CD4-positive, CD25-positive, alpha-beta regulatory T cell (primary cell): ENCODE measurements around the gene TVP23A. TPM values are rescaled to one million over a fixed set of nuclear protein-coding genes. Genes with fewer than 3 reads are reported as not detected.
A peak's percentile ranks its signal among the peaks of the same experiment; 100 is the strongest.

ENCODE experiments used
- ATAC-seq, 2 donors: fragments of 150-1000 bp; cut with Tn5 transposase; one replicate each; pipeline ENCODE4 v1.10.0; 2021; ENCODE audit warnings: low read depth in 2 of 2, moderate number of reproducible peaks in 2 of 2, moderate library complexity in 1 of 2
- DNase-seq, 3 donors: peaks; one replicate each; pipeline versions ENCODE4 v3.0.0 to v3.0.0-alpha.2; 2012 to 2022; ENCODE audit warnings: mixed read lengths in 1 of 3
- H3K27ac ChIP-seq: one replicate; pipeline ENCODE4 v1.7.0; 2013; ENCODE audit warnings: mild to moderate bottlenecking, low read length; ENCODE audit not compliant: insufficient read depth, poor library complexity, severe bottlenecking
- H3K27me3 ChIP-seq: one replicate; pipeline ENCODE4 v1.7.0; 2013; ENCODE audit warnings: low read length; ENCODE audit not compliant: control insufficient read depth, insufficient read depth
- H3K36me3 ChIP-seq: one replicate; pipeline ENCODE4 v1.7.0; 2013; ENCODE audit warnings: mild to moderate bottlenecking, low read length, moderate library complexity; ENCODE audit not compliant: control insufficient read depth, insufficient read depth
- H3K4me1 ChIP-seq: 2 replicates; pipeline ENCODE4 v1.7.0; 2013; ENCODE audit warnings: mild to moderate bottlenecking, low read length; ENCODE audit not compliant: insufficient read depth, control insufficient read depth, poor library complexity, severe bottlenecking
- H3K4me3 ChIP-seq: one replicate; pipeline ENCODE4 v1.7.0; 2013; ENCODE audit warnings: low read depth, mild to moderate bottlenecking, low read length, moderate library complexity
- H3K9me3 ChIP-seq, 2 experiments: 1 replicate in 1 of 2; 2 replicates in 1 of 2; pipeline ENCODE4 v1.7.0; 2013; ENCODE audit warnings: low read length in 2 of 2, mild to moderate bottlenecking in 1 of 2, moderate library complexity in 1 of 2; ENCODE audit not compliant: control insufficient read depth in 2 of 2
- H3K27ac Mint-ChIP-seq, 3 donors: one replicate each; pipeline ENCODE4 v1.8.0; 2020 to 2022; ENCODE audit warnings: mild to moderate bottlenecking in 3 of 3, mixed read lengths in 3 of 3, moderate library complexity in 2 of 3
- H3K27me3 Mint-ChIP-seq: one replicate; pipeline ENCODE4 v1.8.0; 2022; ENCODE audit warnings: mild to moderate bottlenecking, mixed read lengths
- H3K36me3 Mint-ChIP-seq: one replicate; pipeline ENCODE4 v1.8.0; 2020; ENCODE audit warnings: mixed read lengths
- H3K4me1 Mint-ChIP-seq, 4 donors: one replicate each; pipeline ENCODE4 v1.8.0; 2020 to 2022; ENCODE audit warnings: mixed read lengths in 4 of 4, mild to moderate bottlenecking in 1 of 4
- H3K4me3 Mint-ChIP-seq, 4 donors: one replicate each; pipeline ENCODE4 v1.8.0; 2020 to 2022; ENCODE audit warnings: mild to moderate bottlenecking in 4 of 4, mixed read lengths in 4 of 4, moderate library complexity in 3 of 4
- H3K9me3 Mint-ChIP-seq, 7 donors: one replicate each; pipeline ENCODE4 v1.8.0; 2020 to 2022; ENCODE audit warnings: mixed read lengths in 7 of 7, mild to moderate bottlenecking in 3 of 7, moderate library complexity in 2 of 7
- polyA plus RNA-seq, 4 donors: library from polyadenylated mRNA; unstranded; fragments of 300-500 nt; fragmentation: Illumina TruSeq; gene quantifications; one replicate each; pipeline ENCODE4 v1.2.3, GENCODE V29; 2021
- total RNA-seq: library from RNA; stranded (reverse); gene quantifications from one replicate; pipeline ENCODE4 v1.2.3, GENCODE V29; 2022

The TVP23A gene
- total and polyA plus RNA-seq, 5 donors from 2014 or later, result 0.20 TPM; not detected in 4

- no peak for DNase-seq
- Histone ChIP-seq H3K4me1 (no peaks in the 10 kb centered on the region), H3K36me3 (no peaks in the 10 kb centered on the region), H3K27ac (no peak overlapping the region), H3K9me3 (no peaks in the 10 kb centered on the region), H3K27me3 (no peaks in the 10 kb centered on the region), H3K4me3 (no peak overlapping the region)
- H3K4me3 Mint-ChIP-seq, result no peak overlapping the region
- peaks cover 14% of the 10 kb centered on the region for H3K27me3 Mint-ChIP-seq
- peaks cover 0 to 1% (median 0%) of the 10 kb centered on the region in 7 donors for H3K9me3 Mint-ChIP-seq
- H3K36me3 Mint-ChIP-seq, result no peaks in the 10 kb centered on the region
- peaks cover 0 to under 1% (median 0%) of the 10 kb centered on the region in 4 donors for H3K4me1 Mint-ChIP-seq
- no peak for ATAC-seq
- no peak overlapping the region for H3K27ac Mint-ChIP-seq
Observed at GRCh38 chr16:10846213-10846998, 27.8 kb upstream of the TVP23A start.

DNA sequence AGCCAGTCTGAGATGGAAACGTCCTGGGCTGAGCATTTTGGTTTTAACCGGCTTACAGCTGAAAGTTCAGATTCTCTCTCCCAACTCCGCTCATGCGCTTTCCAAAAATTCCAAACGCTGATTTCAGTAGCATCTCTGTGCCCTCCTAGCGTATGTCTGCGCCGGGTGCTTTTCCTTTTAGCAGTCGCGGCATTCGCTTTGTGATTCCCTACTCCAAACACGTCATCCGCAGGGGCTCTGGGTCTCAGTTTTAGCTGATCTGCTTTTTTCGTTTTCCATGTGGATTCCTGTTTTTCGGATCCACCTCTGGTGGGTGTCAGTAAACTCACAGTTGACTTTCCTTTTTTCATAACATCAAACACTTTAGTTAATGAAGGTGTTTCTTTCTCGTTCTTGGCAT lies 22.1 kb upstream of the TVP23A start:
- H3K27ac ChIP-seq, result no peak overlapping the region
- peaks cover 0 to 2% of the 10 kb centered on the region in 2 experiments for H3K9me3 ChIP-seq
- no peaks in the 10 kb centered on the region for H3K4me1 ChIP-seq
- Mint-ChIP-seq H3K27ac (no peak overlapping the region), H3K36me3 (no peaks in the 10 kb centered on the region), H3K4me1 (no peaks in the 10 kb centered on the region), H3K9me3 (peaks cover 0 to 6% (median 0%) of the 10 kb centered on the region in 7 donors), H3K4me3 (no peak overlapping the region), H3K27me3 (peaks cover 6% of the 10 kb centered on the region)
- no peaks in the 10 kb centered on the region for H3K27me3 ChIP-seq
- no peak for ATAC-seq
- H3K36me3 ChIP-seq, result no peaks in the 10 kb centered on the region
- no peak overlapping the region for H3K4me3 ChIP-seq
- no peak for DNase-seq

DNA sequence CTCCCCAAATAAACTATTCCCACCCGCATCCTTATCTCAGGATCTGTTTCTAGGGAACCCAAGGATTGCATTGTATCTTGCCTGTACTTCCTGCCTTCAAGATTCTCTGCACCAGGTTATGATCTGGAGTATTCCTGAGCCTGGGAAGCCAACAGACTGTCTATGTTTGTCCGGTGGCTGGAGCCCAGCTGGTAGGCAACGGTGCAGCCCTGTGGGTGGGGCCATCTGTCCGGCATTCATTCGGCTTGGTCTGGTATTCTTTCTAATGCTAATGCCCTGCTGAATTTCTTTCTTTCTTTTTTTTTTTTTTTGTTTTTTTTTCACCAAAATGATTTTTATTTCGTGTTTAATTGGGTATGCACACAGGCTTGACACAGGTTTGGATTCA lies 20.7 kb upstream of the TVP23A start:
- Mint-ChIP-seq H3K27me3 (no peaks in the 10 kb centered on the region), H3K9me3 (peaks cover 0 to 6% (median 2%) of the 10 kb centered on the region in 7 donors), H3K27ac (no peak overlapping the region), H3K4me3 (no peak overlapping the region), H3K4me1 (no peaks in the 10 kb centered on the region), H3K36me3 (no peaks in the 10 kb centered on the region)
- no peak overlapping the region for H3K4me3 ChIP-seq
- DNase-seq, result no peak
- no peaks in the 10 kb centered on the region for H3K4me1 ChIP-seq
- no peak for ATAC-seq
- no peaks in the 10 kb centered on the region for H3K27me3 ChIP-seq
- peaks cover 0 to 2% of the 10 kb centered on the region in 2 experiments for H3K9me3 ChIP-seq
- H3K36me3 ChIP-seq, result no peaks in the 10 kb centered on the region
- H3K27ac ChIP-seq, result no peak overlapping the region

DNA sequence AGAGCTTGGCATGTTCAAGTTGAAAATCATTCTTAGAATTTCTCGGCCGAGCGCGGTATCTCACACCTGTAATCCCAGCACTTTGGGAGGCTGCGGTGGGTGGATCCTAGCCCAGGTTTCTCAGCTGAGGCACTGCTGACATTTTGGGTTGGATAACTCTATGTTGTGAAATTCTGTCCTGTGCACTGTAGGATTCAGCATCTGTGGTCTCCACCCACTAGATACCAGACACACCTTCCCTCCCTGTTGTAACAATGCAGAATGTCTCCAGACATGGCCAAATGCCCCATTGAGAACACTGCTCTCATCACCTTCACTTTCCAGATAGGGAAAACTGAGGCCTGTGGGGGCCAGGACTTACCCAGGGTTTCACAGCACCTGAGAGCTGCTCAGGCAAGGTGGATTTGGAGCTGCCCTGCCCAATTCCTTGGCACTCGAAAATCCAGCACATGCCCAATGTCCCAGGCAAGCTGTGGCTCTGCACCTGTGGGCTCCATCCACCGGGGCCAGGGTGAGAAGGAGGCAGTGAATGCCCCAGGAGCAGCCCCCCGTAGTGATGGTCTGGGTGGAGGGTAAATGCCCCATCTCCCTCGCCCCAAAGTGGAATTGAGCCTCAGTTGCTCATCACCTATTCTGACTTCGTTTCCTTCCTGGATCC lies 20.2 kb upstream of the TVP23A start:
- Histone ChIP-seq H3K36me3 (no peaks in the 10 kb centered on the region), H3K27me3 (no peaks in the 10 kb centered on the region), H3K4me3 (no peak overlapping the region), H3K27ac (no peak overlapping the region), H3K9me3 (peaks cover 0 to 2% of the 10 kb centered on the region in 2 experiments), H3K4me1 (no peaks in the 10 kb centered on the region)
- DNase-seq (no peak), ATAC-seq (no peak)
- no peaks in the 10 kb centered on the region for H3K27me3 Mint-ChIP-seq
- H3K4me3 Mint-ChIP-seq, result no peak overlapping the region
- H3K27ac Mint-ChIP-seq, result no peak overlapping the region
- peaks cover 0 to 6% (median 2%) of the 10 kb centered on the region in 7 donors for H3K9me3 Mint-ChIP-seq
- no peaks in the 10 kb centered on the region for H3K36me3 Mint-ChIP-seq
- H3K4me1 Mint-ChIP-seq, result no peaks in the 10 kb centered on the region

GRCh38 chr16:10836174-10836853 lies 17.7 kb upstream of the TVP23A start:
- H3K36me3 Mint-ChIP-seq, result no peaks in the 10 kb centered on the region
- no peak overlapping the region for H3K4me3 Mint-ChIP-seq
- peaks cover 0 to 6% (median 2%) of the 10 kb centered on the region in 7 donors for H3K9me3 Mint-ChIP-seq
- H3K9me3 ChIP-seq, result peaks cover 0 to 2% of the 10 kb centered on the region in 2 experiments
- H3K27ac ChIP-seq, result no peak overlapping the region
- no peak overlapping the region for H3K27ac Mint-ChIP-seq
- no peaks in the 10 kb centered on the region for H3K4me1 Mint-ChIP-seq
- H3K4me1 ChIP-seq, result no peaks in the 10 kb centered on the region
- no peaks in the 10 kb centered on the region for H3K27me3 ChIP-seq
- ATAC-seq (no peak), DNase-seq (no peak)
- H3K36me3 ChIP-seq, result no peaks in the 10 kb centered on the region
- no peaks in the 10 kb centered on the region for H3K27me3 Mint-ChIP-seq
- no peak overlapping the region for H3K4me3 ChIP-seq

DNA sequence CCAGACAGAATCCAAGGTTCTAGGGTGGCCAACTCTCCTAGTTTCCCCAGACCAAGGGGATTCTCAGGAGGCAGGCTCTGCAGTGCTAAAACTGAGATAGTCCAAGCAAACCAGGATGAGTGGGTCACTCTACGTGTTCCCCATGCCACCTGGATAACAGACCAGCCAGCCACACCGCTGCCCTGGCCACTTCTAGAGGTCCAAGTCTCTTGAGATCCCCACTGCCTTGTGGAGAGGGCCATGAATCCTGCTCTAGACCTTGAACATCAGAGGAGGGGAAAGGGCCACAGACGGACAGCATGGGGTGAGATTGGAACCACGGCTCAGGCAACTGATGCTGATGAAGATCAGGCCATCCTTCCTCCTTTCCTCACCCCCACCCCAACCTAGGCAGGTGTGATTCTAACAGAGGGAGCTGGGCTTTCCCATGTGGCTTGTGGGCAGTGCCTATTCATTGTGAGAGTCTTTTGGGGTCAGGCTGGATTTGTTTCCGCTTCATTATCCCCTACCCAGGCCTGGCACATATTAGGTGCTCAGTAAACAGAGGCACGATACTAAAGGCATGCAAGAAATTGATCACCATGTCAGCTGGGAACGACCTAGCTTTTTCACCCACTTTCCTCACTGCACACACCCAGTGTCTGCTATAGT lies 16.8 kb upstream of the TVP23A start:
- peak overlapping the region in 1 of 3 donors; percentile 71 for H3K27ac Mint-ChIP-seq
- Histone ChIP-seq H3K27ac (no peak overlapping the region), H3K4me3 (no peak overlapping the region), H3K36me3 (no peaks in the 10 kb centered on the region), H3K4me1 (no peaks in the 10 kb centered on the region), H3K9me3 (peaks cover 0 to 2% of the 10 kb centered on the region in 2 experiments), H3K27me3 (no peaks in the 10 kb centered on the region)
- ATAC-seq (no peak), DNase-seq (peak in 1 of 3 donors; percentile 11)
- H3K4me3 Mint-ChIP-seq, result no peak overlapping the region
- peaks cover 0 to 6% (median 2%) of the 10 kb centered on the region in 7 donors for H3K9me3 Mint-ChIP-seq
- no peaks in the 10 kb centered on the region for H3K27me3 Mint-ChIP-seq
- H3K4me1 Mint-ChIP-seq, result no peaks in the 10 kb centered on the region
- no peaks in the 10 kb centered on the region for H3K36me3 Mint-ChIP-seq

DNA sequence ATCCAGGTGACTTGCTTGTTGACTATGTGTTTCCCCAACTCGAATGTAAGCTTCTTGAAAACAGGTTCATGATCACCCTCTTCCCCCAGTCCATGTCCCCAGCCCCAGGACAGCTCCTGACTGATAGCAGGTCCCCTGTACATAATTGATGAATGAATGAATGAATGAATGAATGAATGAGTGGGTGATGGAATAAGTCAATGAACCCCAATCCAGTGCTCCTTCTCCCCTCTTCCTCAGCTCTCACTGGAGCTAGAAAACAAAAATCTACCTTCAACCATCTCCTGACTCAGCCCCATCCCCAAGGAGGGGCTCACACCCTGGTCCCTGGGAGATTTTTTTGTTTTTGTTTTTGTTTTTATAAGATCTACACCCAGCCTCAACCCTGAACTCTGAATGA lies 16.2 kb upstream of the TVP23A start:
- Mint-ChIP-seq H3K27me3 (no peaks in the 10 kb centered on the region), H3K4me3 (no peak overlapping the region), H3K27ac (peak overlapping the region in 1 of 3 donors; percentile 71), H3K36me3 (no peaks in the 10 kb centered on the region), H3K9me3 (peaks cover 0 to 6% (median 2%) of the 10 kb centered on the region in 7 donors), H3K4me1 (no peaks in the 10 kb centered on the region)
- DNase-seq, result no peak
- H3K27me3 ChIP-seq, result no peaks in the 10 kb centered on the region
- no peaks in the 10 kb centered on the region for H3K36me3 ChIP-seq
- H3K27ac ChIP-seq, result no peak overlapping the region
- ATAC-seq, result no peak
- no peak overlapping the region for H3K4me3 ChIP-seq
- H3K4me1 ChIP-seq, result no peaks in the 10 kb centered on the region
- peaks cover 0 to 2% of the 10 kb centered on the region in 2 experiments for H3K9me3 ChIP-seq
